Kidney (tissue), 14 donors: Measurements from ENCODE around the gene RNF169. TPM values are rescaled to one million over a fixed set of nuclear protein-coding genes. Genes with fewer than 3 reads are reported as not detected.

Experiments used
- DNase-seq, 5 donors: peaks; one replicate each; pipeline ENCODE4 v3.0.0-alpha.2; 2013 to 2020
- FAIRE-seq: peaks from 2 replicates; lab custom pipeline; 2012; peaks lifted over from hg19 to GRCh38; lab: Jason Lieb, UNC
- H3K27ac ChIP-seq, 2 donors: one replicate each; pipeline ENCODE4 v1.7.0; 2013; ENCODE audit warnings: low read depth in 2 of 2, low read length in 2 of 2, inconsistent platforms in 1 of 2
- H3K27me3 ChIP-seq: one replicate; pipeline ENCODE4 v1.7.1; 2013; ENCODE audit warnings: low read length, inconsistent platforms; ENCODE audit not compliant: control insufficient read depth, insufficient read depth
- H3K36me3 ChIP-seq, 3 donors: one replicate each; pipeline versions ENCODE4 v1.7.0 to v1.7.1; 2013; ENCODE audit warnings: low read length in 3 of 3, control low read depth in 1 of 3, inconsistent platforms in 1 of 3; ENCODE audit not compliant: insufficient read depth in 3 of 3, control insufficient read depth in 2 of 3
- H3K4me1 ChIP-seq, 3 donors: one replicate each; pipeline versions ENCODE4 v1.7.0 to v1.7.1; 2013; ENCODE audit warnings: low read length in 3 of 3, inconsistent platforms in 1 of 3, low read depth in 1 of 3; ENCODE audit not compliant: control insufficient read depth in 2 of 3, insufficient read depth in 2 of 3
- H3K4me3 ChIP-seq, 3 donors: one replicate each; pipeline versions ENCODE4 v1.7.0 to v1.8.1; 2013; ENCODE audit warnings: low read length in 3 of 3, control low read depth in 1 of 3, inconsistent platforms in 1 of 3
- H3K9ac ChIP-seq, 3 donors: one replicate each; pipeline versions ENCODE4 v1.7.0 to v1.7.1; 2013; ENCODE audit warnings: low read length in 3 of 3, control low read depth in 1 of 3, inconsistent platforms in 1 of 3
- H3K9me3 ChIP-seq, 3 donors: one replicate each; pipeline versions ENCODE4 v1.7.0 to v1.7.1; 2013; ENCODE audit warnings: low read length in 3 of 3, control low read depth in 1 of 3, inconsistent platforms in 1 of 3; ENCODE audit not compliant: control insufficient read depth in 2 of 3, insufficient read depth in 1 of 3
- CTCF ChIP-seq: IDR thresholded peaks from 3 replicates; pipeline ENCODE4 v1.5.1; 2012; ENCODE audit warnings: mild to moderate bottlenecking, moderate library complexity, borderline replicate concordance; ENCODE audit not compliant: insufficient read depth; ENCODE audit errors: extremely low read depth
- intact Hi-C: fragments of 100-400 bp; cut with DNase I; formaldehyde crosslinking; loops from one replicate; pipeline ENCODE4 v1.11.1; 2022
- polyA plus RNA-seq: library from polyadenylated mRNA; stranded (reverse); fragments of 350-450 nt; fragmentation: Illumina TruSeq; extraction: RNeasy Lipid Tissue Mini Kit (QIAGEN cat#74804); gene quantifications from one replicate; pipeline ENCODE4 v1.2.3, GENCODE V29; 2014; ENCODE audit warnings: low read depth, low replicate concordance; ENCODE audit not compliant: insufficient read depth
- total RNA-seq: library from RNA; stranded (reverse); fragmentation: NEBNext Ultra II Directional; extraction: Animal tissue kit (Norgen Biotek cat#: 25700); gene quantifications from one replicate; pipeline ENCODE4 v1.2.1, GENCODE V29; 2021
- donor health status: control.
- donor health status: control.
- donor health status: control.
- donor health status: control.
- donor health status: control.
- donor health status: DM: yes; HTN: yes; CAD: no.
- donor health status: Normal renal cell carcinoma (clear cell type).

Gene RNF169
- total and polyA plus RNA-seq, 2 donors from 2014 or later = 3.1 to 19.6 TPM

- DNase-seq (no peak), FAIRE-seq (no peak)
- Histone ChIP-seq H3K27ac (no peak overlapping the region), H3K9me3 (peaks cover 2 to 35% (median 7%) of the 10 kb centered on the region in 3 donors), H3K4me1 (no peaks in the 10 kb centered on the region), H3K9ac (no peak overlapping the region), H3K36me3 (peaks cover 2 to 36% (median 22%) of the 10 kb centered on the region in 3 donors), H3K27me3 (no peaks in the 10 kb centered on the region), H3K4me3 (no peak overlapping the region)
- no peak for TF ChIP-seq CTCF
- intact Hi-C loops = no loop called here
Observed at GRCh38 chr11:74863410-74863809, 114.8 kb downstream of the RNF169 start.

- no peak overlapping the region for H3K27ac ChIP-seq
- peaks cover 4 to 42% (median 18%) of the 10 kb centered on the region in 3 donors for H3K36me3 ChIP-seq
- no peaks in the 10 kb centered on the region for H3K4me1 ChIP-seq
- FAIRE-seq = no peak
- no peak for TF ChIP-seq CTCF
- no peak overlapping the region for H3K4me3 ChIP-seq
- no peak for DNase-seq
- no peak overlapping the region for H3K9ac ChIP-seq
- intact Hi-C loops = no loop called here
- peaks cover 5 to 58% (median 17%) of the 10 kb centered on the region in 3 donors for H3K9me3 ChIP-seq
- no peaks in the 10 kb centered on the region for H3K27me3 ChIP-seq
Observed at GRCh38 chr11:74866557-74866956, 117.9 kb downstream of the RNF169 start.

- H3K27me3 ChIP-seq = no peaks in the 10 kb centered on the region
- intact Hi-C loops = no loop called here
- FAIRE-seq = no peak
- no peak for TF ChIP-seq CTCF
- no peak overlapping the region for H3K4me3 ChIP-seq
- peaks cover 4 to 38% (median 6%) of the 10 kb centered on the region in 3 donors for H3K36me3 ChIP-seq
- H3K4me1 ChIP-seq = no peaks in the 10 kb centered on the region
- H3K27ac ChIP-seq = no peak overlapping the region
- H3K9me3 ChIP-seq = peaks cover 5 to 75% (median 26%) of the 10 kb centered on the region in 3 donors
- no peak overlapping the region for H3K9ac ChIP-seq
- no peak for DNase-seq
Observed at GRCh38 chr11:74870485-74870884, 121.8 kb downstream of the RNF169 start.

- H3K27me3 ChIP-seq = no peaks in the 10 kb centered on the region
- H3K36me3 ChIP-seq = peaks cover 4 to 38% (median 6%) of the 10 kb centered on the region in 3 donors
- H3K9ac ChIP-seq = no peak overlapping the region
- H3K9me3 ChIP-seq = peaks cover 5 to 72% (median 26%) of the 10 kb centered on the region in 3 donors
- no peak for TF ChIP-seq CTCF
- no peaks in the 10 kb centered on the region for H3K4me1 ChIP-seq
- FAIRE-seq (no peak), DNase-seq (no peak)
- no peak overlapping the region for H3K27ac ChIP-seq
- intact Hi-C loops = no loop called here
- H3K4me3 ChIP-seq = no peak overlapping the region
Observed at GRCh38 chr11:74871037-74871436, 122.4 kb downstream of the RNF169 start.
